ENCODE measurements around the gene MVB12B.

GRCh38 chr9:126437701-126438100 lies 111.1 kb downstream of the MVB12B start:
- TF ChIP-seq EZH2 (IDR thresholded peaks at IDR 0.05) (no peak), POLR2AphosphoS5 (IDR thresholded peaks at IDR 0.05; ENCODE audit: borderline replicate concordance, low read depth, low read length) (no peak), FOXP2 (optimal IDR thresholded peaks at IDR 0.05; ENCODE audit: control extremely low read depth, extremely low read length, insufficient read depth) (no peak)
